ENCODE results near the gene CRACR2A. TPM values are rescaled to one million over a fixed set of nuclear protein-coding genes. Genes with fewer than 3 reads are reported as not detected.

Gene CRACR2A
- total and polyA plus RNA-seq, 2 of the 4 experiments (the other 2 are of a cell fraction): 0.54 to 0.60 TPM

GRCh38 chr12:3667485-3667884, 85.4 kb downstream of the CRACR2A start:
- no peak overlapping the region for H3K4ac ChIP-seq (ENCODE audit: low read depth, low read length)
- H3K79me1 ChIP-seq (ENCODE audit: low read depth in 1 of 2, low read length in 2 of 2): no peaks in the 10 kb centered on the region
- no peak overlapping the region for H4K91ac ChIP-seq (ENCODE audit: insufficient read depth, low read depth, low read length)
- no peaks in the 10 kb centered on the region for H3K4me1 ChIP-seq (ENCODE audit: control insufficient read depth, insufficient read depth, low read length)
- H3K36me3 ChIP-seq (ENCODE audit: control insufficient read depth, insufficient read depth, low read length): no peaks in the 10 kb centered on the region
- no peak overlapping the region for H3K14ac ChIP-seq (replicated peaks; ENCODE audit: low read depth, low read length)
- H3K27me3 ChIP-seq (ENCODE audit: control insufficient read depth, insufficient read depth, low read length): peaks cover 19% of the 10 kb centered on the region
- no peak overlapping the region for H2BK120ac ChIP-seq (ENCODE audit: low read depth, low read length)
- no peak overlapping the region for H2AFZ ChIP-seq (replicated peaks; ENCODE audit: low read length, poor library complexity)
- no peak overlapping the region for H2AK5ac ChIP-seq (ENCODE audit: low read depth, low read length)
- DNase-seq: no peak
- no peak overlapping the region for H2BK5ac ChIP-seq (ENCODE audit: low read depth, low read length, poor library complexity, severe bottlenecking)
- POLR2A ChIA-PET (ENCODE audit: unreplicated experiment): no interaction called here
- H3K27ac ChIP-seq (ENCODE audit: insufficient read depth, low read length): no peak overlapping the region
- no peak overlapping the region for H3K18ac ChIP-seq (ENCODE audit: low read depth, low read length)
- ATAC-seq (ENCODE audit: low read depth): no peak
- TF ChIP-seq RCOR1 (IDR thresholded peaks at IDR 0.05; ENCODE audit: insufficient replicate concordance, low read length) (no peak), NFE2L2 (IDR thresholded peaks at IDR 0.05; ENCODE audit: low read depth, low read length) (no peak), CHD1 (IDR thresholded peaks at IDR 0.05; ENCODE audit: low read depth, low read length) (no peak), RFX5 (IDR thresholded peaks at IDR 0.05; ENCODE audit: low read depth, low read length) (no peak), SMC3 (IDR thresholded peaks at IDR 0.05; ENCODE audit: low read depth, low read length) (no peak), CEBPB (IDR thresholded peaks at IDR 0.05; ENCODE audit: low read depth, low read length) (no peak), MAZ (IDR thresholded peaks at IDR 0.05; ENCODE audit: borderline replicate concordance, low read depth, low read length) (no peak), MAFK (IDR thresholded peaks at IDR 0.05; ENCODE audit: low read depth, low read length) (no peak), RAD21 (IDR thresholded peaks at IDR 0.05; ENCODE audit: low read length) (no peak), BHLHE40 (IDR thresholded peaks at IDR 0.05; ENCODE audit: low read depth, low read length) (no peak), POLR2A (IDR thresholded peaks at IDR 0.05; ENCODE audit: low read depth, low read length) (no peak), CTCF (conservative IDR thresholded peaks at IDR 0.05; ENCODE audit: low read depth, low read length) (no peak), MXI1 (IDR thresholded peaks at IDR 0.05; ENCODE audit: borderline replicate concordance, low read depth, low read length) (no peak), FOS (IDR thresholded peaks at IDR 0.05; ENCODE audit: low read depth, low read length) (no peak)
- TF ChIP-seq, protein P1, sequence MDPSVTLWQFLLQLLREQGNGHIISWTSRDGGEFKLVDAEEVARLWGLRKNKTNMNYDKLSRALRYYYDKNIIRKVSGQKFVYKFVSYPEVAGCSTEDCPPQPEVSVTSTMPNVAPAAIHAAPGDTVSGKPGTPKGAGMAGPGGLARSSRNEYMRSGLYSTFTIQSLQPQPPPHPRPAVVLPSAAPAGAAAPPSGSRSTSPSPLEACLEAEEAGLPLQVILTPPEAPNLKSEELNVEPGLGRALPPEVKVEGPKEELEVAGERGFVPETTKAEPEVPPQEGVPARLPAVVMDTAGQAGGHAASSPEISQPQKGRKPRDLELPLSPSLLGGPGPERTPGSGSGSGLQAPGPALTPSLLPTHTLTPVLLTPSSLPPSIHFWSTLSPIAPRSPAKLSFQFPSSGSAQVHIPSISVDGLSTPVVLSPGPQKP (IDR thresholded peaks at IDR 0.05; ENCODE audit: borderline replicate concordance, low read depth, low read length): no peak
- CTCF ChIA-PET: interaction anchor here (0.9 to 1.3 kb wide), 3 partner anchors 12 to 105 kb away, joined by 3 read pairs; no protein-coding TSS in a partner anchor
- H3K9me1 ChIP-seq (ENCODE audit: insufficient read depth, low read length): no peaks in the 10 kb centered on the region
- intact Hi-C loops (cut with micrococcal nuclease) (no loop called here), dilution Hi-C loops (cut with HindIII; ENCODE audit: low sequenced_read_pairs, unreplicated experiment) (no loop called here), in situ Hi-C loops (cut with MboI; ENCODE audit: low sequenced_read_pairs) (loop anchor here (10.0 kb wide), 1 partner anchor 107 kb away; no protein-coding TSS in a partner anchor)
- H2AK9ac ChIP-seq (replicated peaks; ENCODE audit: low read depth, low read length, poor library complexity): no peak overlapping the region
- H4K8ac ChIP-seq (ENCODE audit: low read depth in 2 of 2, low read length in 2 of 2): no peak overlapping the region
- no peak overlapping the region for H3K4me3 ChIP-seq (ENCODE audit: insufficient read depth, low read depth, low read length)
- H4K5ac ChIP-seq (ENCODE audit: low read depth, low read length): no peak overlapping the region
- H3K23ac ChIP-seq (ENCODE audit: low read depth, low read length): no peak overlapping the region
- no peaks in the 10 kb centered on the region for H3K9me3 ChIP-seq (ENCODE audit: control insufficient read depth, insufficient read depth, low read length)
- H3K56ac ChIP-seq (ENCODE audit: extremely low read depth, insufficient read depth, low read length): no peak overlapping the region
- no peak overlapping the region for H2BK15ac ChIP-seq (ENCODE audit: low read depth, low read length)
- H3K4me2 ChIP-seq (ENCODE audit: low read depth, low read length): no peak overlapping the region
- no peak overlapping the region for H3K9ac ChIP-seq (ENCODE audit: low read depth, low read length)
- BruUV-seq (replicated peaks): no TSS peak
- WGBS, 2 experiments (ENCODE audit: extremely low coverage in 2 of 2, insufficient read length in 1 of 2): no CpG with 5 or more reads among the region's 4 CpGs
- no peak overlapping the region for H2BK20ac ChIP-seq (ENCODE audit: low read depth, low read length)
- H4K20me1 ChIP-seq (ENCODE audit: insufficient read depth, low read length): no peaks in the 10 kb centered on the region

All from IMR-90 (cell line).